Natural killer cell treated with Interleukin-12 subunit alpha and Interleukin-12 subunit beta and Interleukin-15 and Interleukin-18, amount 100 ng/mL, for 72 hours (primary cell): ENCODE results near the gene APBA2. TPM values are rescaled to one million over a fixed set of nuclear protein-coding genes. Genes with fewer than 3 reads are reported as not detected.
"Not testable (repeated sequence)": the region's sequence is repeated elsewhere in the genome, so short reads cannot be mapped to it uniquely, and the experiment has no call there.

Experiments
- ATAC-seq, 2 donors: fragments of 150-1000 bp; cut with Tn5 transposase in 1 of 2; sonication (Bioruptor Pico), chemical (Tn5 transposase) in 1 of 2; 2 replicates each; pipeline ENCODE4 v1.10.0; 2021
- DNase-seq: peaks from one replicate; pipeline ENCODE4 v3.0.0; 2022; ENCODE audit warnings: low spot score
- H3K27ac Mint-ChIP-seq, 2 donors: 1 replicate in 1 of 2; 2 replicates in 1 of 2; pipeline ENCODE4 v1.8.0; 2022; ENCODE audit warnings: mixed read lengths in 2 of 2, mild to moderate bottlenecking in 1 of 2, moderate library complexity in 1 of 2
- H3K27me3 Mint-ChIP-seq, 2 donors: 1 replicate in 1 of 2; 2 replicates in 1 of 2; pipeline ENCODE4 v1.8.0; 2022; ENCODE audit warnings: mixed read lengths in 2 of 2
- H3K36me3 Mint-ChIP-seq: one replicate; pipeline ENCODE4 v1.8.0; 2022; ENCODE audit warnings: mixed read lengths
- H3K4me1 Mint-ChIP-seq, 2 donors: 1 replicate in 1 of 2; 2 replicates in 1 of 2; pipeline ENCODE4 v1.8.0; 2022; ENCODE audit warnings: low read depth in 2 of 2, mixed read lengths in 2 of 2, mild to moderate bottlenecking in 1 of 2
- H3K4me3 Mint-ChIP-seq: one replicate; pipeline ENCODE4 v1.8.0; 2022; ENCODE audit warnings: mixed read lengths
- H3K9me3 Mint-ChIP-seq: 2 replicates; pipeline ENCODE4 v1.8.0; 2022; ENCODE audit warnings: mixed read lengths
- total RNA-seq, 2 donors: library from RNA; stranded (reverse); gene quantifications; one replicate each; pipeline ENCODE4 v1.2.3, GENCODE V29; 2022

Gene APBA2
- total RNA-seq, 2 donors from 2014 or later, result 6.0 to 19.4 TPM

- Mint-ChIP-seq H3K36me3 (peaks cover 7% of the 10 kb centered on the region), H3K27ac (peak overlapping the region; percentile 15 to 38), H3K4me3 (no peak overlapping the region), H3K4me1 (peaks cover 28 to 48% of the 10 kb centered on the region in 2 donors), H3K9me3 (no peaks in the 10 kb centered on the region), H3K27me3 (no peaks in the 10 kb centered on the region)
- ATAC-seq (no peak), DNase-seq (no peak)
Observed at GRCh38 chr15:29003191-29003839, 117.5 kb downstream of the APBA2 start.

GRCh38 chr15:29003840-29004233 is 118.1 kb downstream of the APBA2 start:
- Mint-ChIP-seq H3K9me3 (no peaks in the 10 kb centered on the region), H3K27ac (peak overlapping the region; percentile 15 to 38), H3K27me3 (no peaks in the 10 kb centered on the region), H3K4me3 (no peak overlapping the region), H3K4me1 (peaks cover 28 to 44% of the 10 kb centered on the region in 2 donors), H3K36me3 (peaks cover 7% of the 10 kb centered on the region)
- ATAC-seq (peak; percentile 50 to 62), DNase-seq (no peak)

- Mint-ChIP-seq H3K27me3 (no peaks in the 10 kb centered on the region), H3K9me3 (no peaks in the 10 kb centered on the region), H3K27ac (peak overlapping the region in 1 of 2 donors; percentile 60), H3K4me1 (peaks cover 28 to 41% of the 10 kb centered on the region in 2 donors), H3K36me3 (peaks cover 7% of the 10 kb centered on the region), H3K4me3 (no peak overlapping the region)
- ATAC-seq (no peak), DNase-seq (no peak)
Observed at GRCh38 chr15:29005931-29006330, 120.2 kb downstream of the APBA2 start.

GRCh38 chr15:29008846-29009245 is 123.1 kb downstream of the APBA2 start:
- no peaks in the 10 kb centered on the region for H3K9me3 Mint-ChIP-seq
- no peak overlapping the region for H3K4me3 Mint-ChIP-seq
- H3K36me3 Mint-ChIP-seq, result peaks cover 7% of the 10 kb centered on the region
- ATAC-seq (no peak), DNase-seq (no peak)
- peak overlapping the region in 1 of 2 donors; percentile 75 for H3K27ac Mint-ChIP-seq
- H3K4me1 Mint-ChIP-seq, result peaks cover 30 to 32% of the 10 kb centered on the region in 2 donors
- H3K27me3 Mint-ChIP-seq, result no peaks in the 10 kb centered on the region

- Mint-ChIP-seq H3K9me3 (no peaks in the 10 kb centered on the region), H3K27ac (peak overlapping the region in 1 of 2 donors; percentile 43), H3K4me1 (peaks cover 34 to 38% of the 10 kb centered on the region in 2 donors), H3K27me3 (no peaks in the 10 kb centered on the region), H3K36me3 (no peaks in the 10 kb centered on the region), H3K4me3 (no peak overlapping the region)
- no peak for DNase-seq
- no peak for ATAC-seq
Observed at GRCh38 chr15:29012097-29012496, 126.3 kb downstream of the APBA2 start.

GRCh38 chr15:29014493-29014892 is 128.7 kb downstream of the APBA2 start:
- H3K27me3 Mint-ChIP-seq, result no peaks in the 10 kb centered on the region
- H3K4me1 Mint-ChIP-seq, result peaks cover 33 to 52% of the 10 kb centered on the region in 2 donors
- DNase-seq, result no peak
- H3K9me3 Mint-ChIP-seq, result no peaks in the 10 kb centered on the region
- ATAC-seq, result no peak
- peak overlapping the region; percentile 40 for H3K4me3 Mint-ChIP-seq
- H3K36me3 Mint-ChIP-seq, result no peaks in the 10 kb centered on the region
- peak overlapping the region; percentile 43 to 53 for H3K27ac Mint-ChIP-seq

- H3K9me3 Mint-ChIP-seq, result no peaks in the 10 kb centered on the region
- H3K36me3 Mint-ChIP-seq, result no peaks in the 10 kb centered on the region
- H3K27ac Mint-ChIP-seq, result peak overlapping the region in 1 of 2 donors; percentile 44
- peaks cover 38 to 60% of the 10 kb centered on the region in 2 donors for H3K4me1 Mint-ChIP-seq
- no peak for DNase-seq
- H3K4me3 Mint-ChIP-seq, result no peak overlapping the region
- ATAC-seq, result no peak
- no peaks in the 10 kb centered on the region for H3K27me3 Mint-ChIP-seq
Observed at GRCh38 chr15:29016518-29016917, 130.7 kb downstream of the APBA2 start.

GRCh38 chr15:29018120-29018805 is 132.5 kb downstream of the APBA2 start:
- ATAC-seq (no peak), DNase-seq (no peak)
- H3K4me1 Mint-ChIP-seq, result peaks cover 30 to 48% of the 10 kb centered on the region in 2 donors
- H3K27me3 Mint-ChIP-seq, result no peaks in the 10 kb centered on the region
- no peak overlapping the region for H3K27ac Mint-ChIP-seq
- no peaks in the 10 kb centered on the region for H3K36me3 Mint-ChIP-seq
- H3K9me3 Mint-ChIP-seq, result no peaks in the 10 kb centered on the region
- H3K4me3 Mint-ChIP-seq, result no peak overlapping the region

- H3K27ac Mint-ChIP-seq, result no peak overlapping the region
- H3K9me3 Mint-ChIP-seq, result no peaks in the 10 kb centered on the region
- ATAC-seq (no peak), DNase-seq (no peak)
- H3K4me1 Mint-ChIP-seq, result peaks cover 22 to 38% of the 10 kb centered on the region in 2 donors
- no peak overlapping the region for H3K4me3 Mint-ChIP-seq
- H3K27me3 Mint-ChIP-seq, result no peaks in the 10 kb centered on the region
- H3K36me3 Mint-ChIP-seq, result no peaks in the 10 kb centered on the region
Observed at GRCh38 chr15:29018995-29019976, 133.5 kb downstream of the APBA2 start.

- no peaks in the 10 kb centered on the region for H3K9me3 Mint-ChIP-seq
- H3K36me3 Mint-ChIP-seq, result no peaks in the 10 kb centered on the region
- H3K4me3 Mint-ChIP-seq, result no peak overlapping the region
- no peaks in the 10 kb centered on the region for H3K27me3 Mint-ChIP-seq
- ATAC-seq (no peak), DNase-seq (no peak)
- H3K4me1 Mint-ChIP-seq, result peaks cover 13 to 31% of the 10 kb centered on the region in 2 donors
- peak overlapping the region in 1 of 2 donors; percentile 4 for H3K27ac Mint-ChIP-seq
Observed at GRCh38 chr15:29021857-29022256, 136.1 kb downstream of the APBA2 start.

GRCh38 chr15:29024662-29025061 is 138.9 kb downstream of the APBA2 start:
- Mint-ChIP-seq H3K4me3 (no peak overlapping the region), H3K27me3 (no peaks in the 10 kb centered on the region), H3K36me3 (no peaks in the 10 kb centered on the region), H3K4me1 (peaks cover 26 to 27% of the 10 kb centered on the region in 2 donors), H3K9me3 (no peaks in the 10 kb centered on the region), H3K27ac (peak overlapping the region in 1 of 2 donors; percentile 21)
- DNase-seq (no peak), ATAC-seq (no peak)

GRCh38 chr15:29025411-29025810 is 139.6 kb downstream of the APBA2 start:
- not testable (repeated sequence) for H3K9me3 Mint-ChIP-seq, H3K36me3 Mint-ChIP-seq, DNase-seq, H3K4me3 Mint-ChIP-seq, H3K27ac Mint-ChIP-seq, H3K27me3 Mint-ChIP-seq, ATAC-seq
- H3K4me1 Mint-ChIP-seq, result peaks cover 25 to 28% of the 10 kb centered on the region in 2 donors

- H3K4me1 Mint-ChIP-seq, result peaks cover 52% of the 10 kb centered on the region in 2 donors
- not testable (repeated sequence) for ATAC-seq, H3K4me3 Mint-ChIP-seq
Observed at GRCh38 chr15:29028158-29028557, 142.4 kb downstream of the APBA2 start.

More at GRCh38 chr15:29028158-29028557, 142.4 kb downstream of the APBA2 start:
- Mint-ChIP-seq H3K27ac (peak overlapping the region in 1 of 2 donors; percentile 80), H3K9me3 (peaks cover 10% of the 10 kb centered on the region)
- H3K27me3 Mint-ChIP-seq, DNase-seq, H3K36me3 Mint-ChIP-seq: not testable (repeated sequence)
